ENCODE measurements around the gene SLC39A11. TPM values are rescaled to one million over a fixed set of nuclear protein-coding genes. Genes with fewer than 3 reads are reported as not detected.

SLC39A11 gene
- total RNA-seq, 1 experiment from 2014 or later = 15.2 TPM

DNA sequence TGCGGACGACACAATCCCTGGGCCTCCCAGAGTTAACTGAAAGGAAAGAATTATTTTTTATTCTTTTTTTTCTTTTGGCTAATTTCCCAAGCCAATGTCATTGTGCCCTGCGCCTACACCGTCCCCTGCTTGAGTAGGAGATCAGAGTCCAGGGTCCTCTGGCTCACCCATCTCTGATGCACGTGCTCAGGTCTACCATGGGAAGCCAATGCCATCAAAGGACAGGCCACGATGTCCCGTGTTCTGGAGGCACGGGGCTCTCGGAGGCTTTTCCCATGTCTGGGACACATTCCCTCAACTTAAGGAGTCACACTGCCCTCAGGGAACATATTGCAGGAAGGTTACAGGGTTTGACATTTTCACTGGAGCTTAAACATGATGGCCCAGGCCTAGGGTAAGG is 123.7 kb downstream of the SLC39A11 start:
- Histone ChIP-seq H3K4me2 (ENCODE audit: insufficient read depth, insufficient read length, low read length) (no peak overlapping the region), H3T11ph (ENCODE audit: low read length) (no peak overlapping the region), H4K5ac (ENCODE audit: insufficient read length, low read depth, low read length) (no peak overlapping the region), H3K9ac (ENCODE audit: extremely low read depth, insufficient read length, low read length) (no peak overlapping the region), H2BK120ac (ENCODE audit: low read depth, low read length, poor library complexity, severe bottlenecking) (no peak overlapping the region), H3K18ac (ENCODE audit: insufficient read length, low read depth, low read length) (no peak overlapping the region), H3K56ac (ENCODE audit: insufficient read length, low read depth, low read length) (no peak overlapping the region), H2BK15ac (ENCODE audit: low read depth, low read length) (no peak overlapping the region), H3K9me3 (ENCODE audit: control insufficient read depth, low read depth, low read length) (no peaks in the 10 kb centered on the region), H2BK12ac (ENCODE audit: insufficient read length, low read depth, low read length) (no peak overlapping the region), H2BK5ac (ENCODE audit: insufficient read length, low read length) (no peak overlapping the region), H4K8ac (replicated peaks; ENCODE audit: insufficient read length, low read depth, low read length) (no peak overlapping the region), H3K14ac (ENCODE audit: insufficient read depth, low read length) (no peak overlapping the region), H3K79me1 (ENCODE audit: insufficient read depth, low read depth, low read length, poor library complexity, severe bottlenecking) (no peaks in the 10 kb centered on the region), H3K4ac (ENCODE audit: low read depth, low read length) (no peak overlapping the region), H4K20me1 (ENCODE audit: control insufficient read depth, insufficient read depth, insufficient read length) (no peaks in the 10 kb centered on the region), H3K79me2 (ENCODE audit: insufficient read depth, low read length) (no peaks in the 10 kb centered on the region), H2AFZ (ENCODE audit: low read length) (no peak overlapping the region), H2BK20ac (ENCODE audit: low read depth, low read length, poor library complexity, severe bottlenecking) (no peak overlapping the region), H3K23ac (ENCODE audit: insufficient read length, low read depth, low read length) (no peak overlapping the region), H3K27ac (ENCODE audit: insufficient read length, low read depth, low read length) (no peak overlapping the region), H3K27me3 (ENCODE audit: insufficient read depth, low read length) (no peaks in the 10 kb centered on the region), H2AK5ac (ENCODE audit: insufficient read length, low read length) (no peak overlapping the region), H3K23me2 (ENCODE audit: insufficient read length, low read depth, low read length, poor library complexity, severe bottlenecking) (no peaks in the 10 kb centered on the region), H3K4me1 (ENCODE audit: insufficient read depth, low read length) (no peaks in the 10 kb centered on the region), H4K91ac (ENCODE audit: insufficient read length, low read depth, low read length) (no peak overlapping the region)
- H3K4me1 Mint-ChIP-seq = peaks cover 20 to 21% of the 10 kb centered on the region in 2 experiments
- TF ChIP-seq, protein P1, sequence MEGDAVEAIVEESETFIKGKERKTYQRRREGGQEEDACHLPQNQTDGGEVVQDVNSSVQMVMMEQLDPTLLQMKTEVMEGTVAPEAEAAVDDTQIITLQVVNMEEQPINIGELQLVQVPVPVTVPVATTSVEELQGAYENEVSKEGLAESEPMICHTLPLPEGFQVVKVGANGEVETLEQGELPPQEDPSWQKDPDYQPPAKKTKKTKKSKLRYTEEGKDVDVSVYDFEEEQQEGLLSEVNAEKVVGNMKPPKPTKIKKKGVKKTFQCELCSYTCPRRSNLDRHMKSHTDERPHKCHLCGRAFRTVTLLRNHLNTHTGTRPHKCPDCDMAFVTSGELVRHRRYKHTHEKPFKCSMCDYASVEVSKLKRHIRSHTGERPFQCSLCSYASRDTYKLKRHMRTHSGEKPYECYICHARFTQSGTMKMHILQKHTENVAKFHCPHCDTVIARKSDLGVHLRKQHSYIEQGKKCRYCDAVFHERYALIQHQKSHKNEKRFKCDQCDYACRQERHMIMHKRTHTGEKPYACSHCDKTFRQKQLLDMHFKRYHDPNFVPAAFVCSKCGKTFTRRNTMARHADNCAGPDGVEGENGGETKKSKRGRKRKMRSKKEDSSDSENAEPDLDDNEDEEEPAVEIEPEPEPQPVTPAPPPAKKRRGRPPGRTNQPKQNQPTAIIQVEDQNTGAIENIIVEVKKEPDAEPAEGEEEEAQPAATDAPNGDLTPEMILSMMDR (conservative IDR thresholded peaks at IDR 0.05) = no peak
- H3K36me3 Mint-ChIP-seq (ENCODE audit: insufficient read depth in 1 of 3, low read depth in 3 of 3) = peaks cover 0 to 7% (median 0%) of the 10 kb centered on the region in 3 experiments; a peak in 4 of 7 replicates
- no CpG with 5 or more reads among the region's 9 CpGs for WGBS (ENCODE audit: extremely low coverage, insufficient read length, low lambda C conversion rate)
- peaks cover 6 to 8% of the 10 kb centered on the region in 2 experiments; a peak in 4 of 5 replicates for H3K9me3 Mint-ChIP-seq
- H3K27me3 Mint-ChIP-seq (ENCODE audit: low read depth) = no peaks in the 10 kb centered on the region; the same call in 1 of the 2 replicates
- DNase-seq = no peak
- 0 out of 7 replicates have a peak overlapping the region, but pooled peaks of 1 of the 3 experiments have one; percentile 68 for H3K27ac Mint-ChIP-seq
- H3K4me3 Mint-ChIP-seq = no peak overlapping the region
